Right lung (tissue), 5 donors: ENCODE data around the gene POLR3E. TPM values are rescaled to one million over a fixed set of nuclear protein-coding genes. Genes with fewer than 3 reads are reported as not detected.

ENCODE experiments used
- polyA plus RNA-seq, 5 donors: library from polyadenylated mRNA; unstranded; fragments of 120-200 nt; gene quantifications; one replicate each; pipeline versions ENCODE4 v1.2.1 to v1.2.3, GENCODE V29; 2013; ENCODE audit warnings: inconsistent platforms in 1 of 5, low replicate concordance in 1 of 5; ENCODE audit not compliant: insufficient read length in 5 of 5, insufficient read depth in 1 of 5

Gene POLR3E
- polyA plus RNA-seq, 5 donors = 48.8 to 65.6 (median 49.7) TPM

Other genes starting within 250 kb of the POLR3E start
- gene VWA3A, start 204.9 kb upstream of the POLR3E start, polyA plus RNA-seq = 1 to 10 TPM; 1.4 to 6.9 (median 6.0) TPM
- gene SDR42E2, start 134.9 kb upstream of the POLR3E start, polyA plus RNA-seq = under 1 TPM; 0.07 to 0.36 (median 0.14) TPM
- 10 to 100 TPM; 18.8 to 25.9 (median 20.3) TPM for gene EEF2K, start 91.1 kb upstream of the POLR3E start, polyA plus RNA-seq
- 10 to 100 TPM; 23.1 to 31.8 (median 27.3) TPM for gene CDR2, start 77.2 kb downstream of the POLR3E start, polyA plus RNA-seq
- gene NPIPB5, start 213.5 kb downstream of the POLR3E start, polyA plus RNA-seq = 100 to 1,000 TPM; 122 to 255 (median 231) TPM